HCT116 (cell line): ENCODE measurements around the gene GCN1.

ENCODE experiments used
- FOSL1 ChIP-seq: IDR thresholded peaks from 2 replicates; pipeline ENCODE4 v1.6.1; 2012; ENCODE audit warnings: low read depth
- JUND ChIP-seq: IDR thresholded peaks from 2 replicates; pipeline ENCODE4 v1.6.1; 2012
- POLR2A ChIP-seq: IDR thresholded peaks from 2 replicates; pipeline ENCODE4 v1.7.0; 2011; ENCODE audit warnings: borderline replicate concordance; ENCODE audit not compliant: insufficient read depth, insufficient read length; ENCODE audit errors: extremely low read depth
- TCF7L2 ChIP-seq: IDR thresholded peaks from 2 replicates; pipeline ENCODE4 v1.7.0; 2011; ENCODE audit warnings: borderline replicate concordance, inconsistent platforms; ENCODE audit not compliant: insufficient read depth, insufficient read length; ENCODE audit errors: extremely low read depth
- TF ChIP-seq, protein P1 (sequence below), 3 experiments: fragments of 200-600 bp in 1 of 3; sonication (generic) in 1 of 3; IDR thresholded peaks in 2 of 3; conservative IDR thresholded peaks in 1 of 3; 2 replicates each; pipeline ENCODE4 v1.5.1; 2012 to 2017; ENCODE audit warnings: low read depth in 2 of 3, low read length in 2 of 3, antibody characterized with exemption in 1 of 3, borderline replicate concordance in 1 of 3, control low read depth in 1 of 3, mild to moderate bottlenecking in 1 of 3, mixed read lengths in 1 of 3, mixed run types in 1 of 3, moderate library complexity in 1 of 3; ENCODE audit not compliant: insufficient read depth in 1 of 3
- TF ChIP-seq, protein P2 (sequence below): IDR thresholded peaks from 2 replicates; pipeline ENCODE4 v1.6.1; 2012
- TF ChIP-seq, protein P3 (sequence below): IDR thresholded peaks from 2 replicates; pipeline ENCODE4 v1.6.1; 2012

DNA sequence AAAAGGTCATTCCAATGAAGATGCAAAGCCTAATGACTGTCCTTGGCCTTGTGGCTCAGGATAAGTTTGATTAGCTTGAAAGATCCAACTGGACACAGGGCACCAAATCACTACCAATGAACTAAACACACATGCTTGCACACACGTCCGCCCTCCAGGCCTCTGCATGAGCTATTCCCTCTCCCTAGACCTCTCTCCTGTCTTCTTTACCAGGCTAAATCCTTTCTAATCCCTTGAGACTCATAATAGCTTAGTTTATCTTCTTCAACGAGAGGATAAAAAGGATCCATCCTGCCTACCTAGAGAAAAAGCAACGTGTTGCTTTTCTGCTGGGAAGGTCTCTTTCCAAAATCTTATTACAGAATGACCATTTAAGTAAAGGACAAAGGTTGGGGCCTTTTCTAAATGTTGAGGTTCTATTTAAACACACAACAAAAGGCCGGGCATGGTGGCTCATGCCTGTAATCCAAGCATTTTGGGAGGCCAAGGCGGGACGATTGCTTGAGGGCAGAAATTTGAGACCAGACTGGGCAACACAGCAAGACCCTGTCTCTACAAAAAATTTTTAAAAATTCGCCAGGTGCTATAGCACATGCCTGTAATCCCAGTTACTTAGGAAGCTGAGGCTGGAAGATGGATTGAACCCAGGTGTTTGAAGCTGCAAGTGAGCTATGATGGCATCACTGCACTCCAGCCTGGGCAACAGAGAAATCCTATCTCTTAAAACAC, 48.6 kb upstream of the GCN1 start:
- TF ChIP-seq TCF7L2 (no peak), POLR2A (no peak), FOSL1 (no peak), JUND (no peak)
- TF ChIP-seq, protein P1, sequence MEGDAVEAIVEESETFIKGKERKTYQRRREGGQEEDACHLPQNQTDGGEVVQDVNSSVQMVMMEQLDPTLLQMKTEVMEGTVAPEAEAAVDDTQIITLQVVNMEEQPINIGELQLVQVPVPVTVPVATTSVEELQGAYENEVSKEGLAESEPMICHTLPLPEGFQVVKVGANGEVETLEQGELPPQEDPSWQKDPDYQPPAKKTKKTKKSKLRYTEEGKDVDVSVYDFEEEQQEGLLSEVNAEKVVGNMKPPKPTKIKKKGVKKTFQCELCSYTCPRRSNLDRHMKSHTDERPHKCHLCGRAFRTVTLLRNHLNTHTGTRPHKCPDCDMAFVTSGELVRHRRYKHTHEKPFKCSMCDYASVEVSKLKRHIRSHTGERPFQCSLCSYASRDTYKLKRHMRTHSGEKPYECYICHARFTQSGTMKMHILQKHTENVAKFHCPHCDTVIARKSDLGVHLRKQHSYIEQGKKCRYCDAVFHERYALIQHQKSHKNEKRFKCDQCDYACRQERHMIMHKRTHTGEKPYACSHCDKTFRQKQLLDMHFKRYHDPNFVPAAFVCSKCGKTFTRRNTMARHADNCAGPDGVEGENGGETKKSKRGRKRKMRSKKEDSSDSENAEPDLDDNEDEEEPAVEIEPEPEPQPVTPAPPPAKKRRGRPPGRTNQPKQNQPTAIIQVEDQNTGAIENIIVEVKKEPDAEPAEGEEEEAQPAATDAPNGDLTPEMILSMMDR (IDR thresholded peaks at IDR 0.05 in 2 of 3, conservative IDR thresholded peaks at IDR 0.05 in 1 of 3; ENCODE audit: borderline replicate concordance in 1 of 3, insufficient read depth in 1 of 3, low read depth in 2 of 3, low read length in 2 of 3): no peak
- TF ChIP-seq, protein P2, sequence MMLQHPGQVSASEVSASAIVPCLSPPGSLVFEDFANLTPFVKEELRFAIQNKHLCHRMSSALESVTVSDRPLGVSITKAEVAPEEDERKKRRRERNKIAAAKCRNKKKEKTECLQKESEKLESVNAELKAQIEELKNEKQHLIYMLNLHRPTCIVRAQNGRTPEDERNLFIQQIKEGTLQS: no peak
- TF ChIP-seq, protein P3, sequence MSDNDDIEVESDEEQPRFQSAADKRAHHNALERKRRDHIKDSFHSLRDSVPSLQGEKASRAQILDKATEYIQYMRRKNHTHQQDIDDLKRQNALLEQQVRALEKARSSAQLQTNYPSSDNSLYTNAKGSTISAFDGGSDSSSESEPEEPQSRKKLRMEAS: no peak
